GM12864 (cell line): Measurements from ENCODE around the gene AKAP3.

Experiments
- DNase-seq: peaks from one replicate; pipeline ENCODE4 v3.0.0-alpha.2; 2011; ENCODE audit warnings: low read depth
- H3K4me3 ChIP-seq: 2 replicates; pipeline ENCODE4 v1.5.1; 2011; ENCODE audit warnings: mild to moderate bottlenecking, low read depth, low read length, control low read depth
- CTCF ChIP-seq: IDR thresholded peaks from 2 replicates; pipeline ENCODE4 v1.5.1; 2011; ENCODE audit warnings: low read depth, mild to moderate bottlenecking, moderate library complexity, low read length, control low read depth, inconsistent platforms; ENCODE audit errors: missing control alignments

Gene AKAP3

GRCh38 chr12:4630262-4630661, 18.6 kb downstream of the AKAP3 start:
- H3K4me3 ChIP-seq: no peak overlapping the region
- no peak for DNase-seq
- no peak for TF ChIP-seq CTCF

GRCh38 chr12:4628406-4628805, 20.4 kb downstream of the AKAP3 start:
- TF ChIP-seq CTCF: no peak
- no peak for DNase-seq
- H3K4me3 ChIP-seq: no peak overlapping the region

GRCh38 chr12:4626543-4626942, 22.3 kb downstream of the AKAP3 start:
- no peak for TF ChIP-seq CTCF
- no peak for DNase-seq
- no peak overlapping the region for H3K4me3 ChIP-seq

GRCh38 chr12:4621511-4621910, 27.3 kb downstream of the AKAP3 start:
- TF ChIP-seq CTCF: no peak
- DNase-seq: no peak
- no peak overlapping the region for H3K4me3 ChIP-seq

GRCh38 chr12:4615667-4616066, 33.2 kb downstream of the AKAP3 start:
- no peak for DNase-seq
- no peak for TF ChIP-seq CTCF
- no peak overlapping the region for H3K4me3 ChIP-seq

GRCh38 chr12:4610481-4610880, 38.4 kb downstream of the AKAP3 start:
- no peak overlapping the region for H3K4me3 ChIP-seq
- no peak for DNase-seq
- no peak for TF ChIP-seq CTCF

- H3K4me3 ChIP-seq: no peak overlapping the region
- no peak for TF ChIP-seq CTCF
- DNase-seq: no peak
Observed at GRCh38 chr12:4609071-4609470, 39.8 kb downstream of the AKAP3 start.
